Astrocyte (in vitro differentiated cells and primary cell): ENCODE results near the gene SLC16A6. TPM values are rescaled to one million over a fixed set of nuclear protein-coding genes. Genes with fewer than 3 reads are reported as not detected.

Experiments
- DNase-seq: peaks from one replicate; pipeline ENCODE4 v3.0.0-alpha.2; 2010; ENCODE audit warnings: low read depth
- FAIRE-seq: peaks from 2 replicates; lab custom pipeline; 2011; peaks lifted over from hg19 to GRCh38; lab: Jason Lieb, UNC
- H2AFZ ChIP-seq: 2 replicates; pipeline ENCODE4 v1.6.0; 2012; ENCODE audit warnings: low read depth, low read length, inconsistent platforms
- H3K27ac ChIP-seq: 2 replicates; pipeline ENCODE4 v1.5.1; 2011; ENCODE audit warnings: low read depth, low read length, inconsistent platforms
- H3K27me3 ChIP-seq: 2 replicates; pipeline ENCODE4 v1.6.0; 2011; ENCODE audit warnings: low read length, inconsistent platforms; ENCODE audit not compliant: insufficient read depth
- H3K36me3 ChIP-seq: 2 replicates; pipeline ENCODE4 v1.5.1; 2011; ENCODE audit warnings: low read length, inconsistent platforms; ENCODE audit not compliant: insufficient read depth
- H3K4me1 ChIP-seq: 2 replicates; pipeline ENCODE4 v1.5.1; 2011; ENCODE audit warnings: low read length, inconsistent platforms; ENCODE audit not compliant: insufficient read depth
- H3K4me2 ChIP-seq: 2 replicates; pipeline ENCODE4 v1.6.0; 2012; ENCODE audit warnings: low read length, inconsistent platforms
- H3K4me3 ChIP-seq: 2 replicates; pipeline ENCODE4 v1.5.1; 2011; ENCODE audit warnings: low read depth, mild to moderate bottlenecking, low read length, inconsistent platforms; ENCODE audit not compliant: insufficient read depth
- H3K79me2 ChIP-seq: 2 replicates; pipeline ENCODE4 v1.6.0; 2012; ENCODE audit warnings: mild to moderate bottlenecking, low read length, inconsistent platforms; ENCODE audit not compliant: insufficient read depth
- H3K9ac ChIP-seq: 2 replicates; pipeline ENCODE4 v1.6.0; 2012; ENCODE audit warnings: mild to moderate bottlenecking, low read length, inconsistent platforms
- H3K9me3 ChIP-seq: 2 replicates; pipeline ENCODE4 v1.5.1; 2012; ENCODE audit warnings: low read depth, mild to moderate bottlenecking, low read length, inconsistent platforms; ENCODE audit not compliant: insufficient read depth
- H4K20me1 ChIP-seq: 2 replicates; pipeline ENCODE4 v1.6.0; 2012; ENCODE audit warnings: low read length, inconsistent platforms; ENCODE audit not compliant: insufficient read depth
- H3K27ac Mint-ChIP-seq: one replicate; pipeline ENCODE4 v1.8.0; 2021; ENCODE audit warnings: mild to moderate bottlenecking, mixed read lengths; ENCODE audit not compliant: unreplicated experiment
- H3K27me3 Mint-ChIP-seq: one replicate; pipeline ENCODE4 v1.8.0; 2021; ENCODE audit warnings: low read depth, mixed read lengths; ENCODE audit not compliant: unreplicated experiment
- H3K36me3 Mint-ChIP-seq: one replicate; pipeline ENCODE4 v1.8.0; 2021; ENCODE audit warnings: low read depth, mixed read lengths; ENCODE audit not compliant: unreplicated experiment
- H3K4me1 Mint-ChIP-seq: one replicate; pipeline ENCODE4 v1.8.0; 2021; ENCODE audit warnings: low read depth, mixed read lengths; ENCODE audit not compliant: unreplicated experiment
- H3K4me3 Mint-ChIP-seq: one replicate; pipeline ENCODE4 v1.8.0; 2021; ENCODE audit warnings: mild to moderate bottlenecking, moderate library complexity, mixed read lengths; ENCODE audit not compliant: unreplicated experiment
- H3K9me3 Mint-ChIP-seq: one replicate; pipeline ENCODE4 v1.8.0; 2021; ENCODE audit warnings: mild to moderate bottlenecking, mixed read lengths; ENCODE audit not compliant: unreplicated experiment
- CTCF ChIP-seq: IDR thresholded peaks from 2 replicates; pipeline ENCODE4 v1.5.1; 2011; ENCODE audit warnings: low read depth, mild to moderate bottlenecking, inconsistent platforms, low read length, moderate library complexity; ENCODE audit not compliant: insufficient read depth
- EZH2 ChIP-seq: IDR thresholded peaks from 2 replicates; pipeline ENCODE4 v1.6.1; 2012; ENCODE audit warnings: mild to moderate bottlenecking, low read length, inconsistent platforms; ENCODE audit not compliant: insufficient read depth
- total RNA-seq: library from RNA; stranded (reverse); gene quantifications from 2 replicates; pipeline ENCODE4 v1.2.1, GENCODE V29; 2021

Gene SLC16A6
- total RNA-seq, 1 donor from 2014 or later: 0.34 TPM

- Mint-ChIP-seq H3K4me3 (no peak overlapping the region), H3K36me3 (no peaks in the 10 kb centered on the region), H3K9me3 (no peaks in the 10 kb centered on the region), H3K4me1 (no peaks in the 10 kb centered on the region), H3K27ac (no peak overlapping the region), H3K27me3 (no peaks in the 10 kb centered on the region)
- no peaks in the 10 kb centered on the region for H3K36me3 ChIP-seq
- H3K9ac ChIP-seq: no peak overlapping the region
- no peak for TF ChIP-seq EZH2
- TF ChIP-seq CTCF: no peak
- peaks cover under 1% of the 10 kb centered on the region for H3K4me1 ChIP-seq
- no peak overlapping the region for H3K4me2 ChIP-seq
- H3K27me3 ChIP-seq: no peaks in the 10 kb centered on the region
- H3K9me3 ChIP-seq: no peaks in the 10 kb centered on the region
- H3K27ac ChIP-seq: no peak overlapping the region
- no peak overlapping the region for H2AFZ ChIP-seq
- FAIRE-seq: no peak
- no peak for DNase-seq
- H3K79me2 ChIP-seq: no peaks in the 10 kb centered on the region
- H4K20me1 ChIP-seq: no peaks in the 10 kb centered on the region
- no peak overlapping the region for H3K4me3 ChIP-seq
Observed at GRCh38 chr17:68239632-68240366, 51.1 kb downstream of the SLC16A6 start.

DNA sequence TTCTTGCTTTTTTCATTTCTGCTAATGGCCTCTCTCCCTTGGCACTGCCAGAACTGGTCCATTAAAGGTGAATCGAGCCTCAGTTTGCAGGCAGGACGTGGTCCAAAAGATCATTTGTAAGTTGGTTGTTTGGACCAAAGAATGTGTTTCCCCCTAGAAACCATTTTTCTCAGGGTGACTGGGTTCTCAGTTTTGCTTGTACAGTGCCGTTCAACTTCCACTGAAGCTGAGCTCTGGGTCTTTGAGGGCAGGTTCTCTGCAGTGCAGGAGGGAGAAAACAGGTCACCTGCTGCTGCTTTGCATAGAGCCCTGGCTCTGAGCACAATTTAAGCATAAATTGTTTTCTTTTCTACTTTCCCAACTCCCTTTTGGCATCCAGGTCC lies 52.1 kb downstream of the SLC16A6 start:
- Histone ChIP-seq H3K79me2 (no peaks in the 10 kb centered on the region), H4K20me1 (no peaks in the 10 kb centered on the region), H3K27me3 (no peaks in the 10 kb centered on the region), H3K4me3 (no peak overlapping the region), H3K4me1 (peaks cover 2% of the 10 kb centered on the region), H3K9me3 (no peaks in the 10 kb centered on the region), H2AFZ (no peak overlapping the region), H3K36me3 (no peaks in the 10 kb centered on the region), H3K27ac (no peak overlapping the region), H3K4me2 (no peak overlapping the region), H3K9ac (no peak overlapping the region)
- Mint-ChIP-seq H3K27me3 (no peaks in the 10 kb centered on the region), H3K36me3 (no peaks in the 10 kb centered on the region), H3K9me3 (no peaks in the 10 kb centered on the region), H3K4me1 (no peaks in the 10 kb centered on the region), H3K27ac (no peak overlapping the region), H3K4me3 (no peak overlapping the region)
- TF ChIP-seq EZH2: no peak
- TF ChIP-seq CTCF: no peak
- DNase-seq (no peak), FAIRE-seq (no peak)

DNA sequence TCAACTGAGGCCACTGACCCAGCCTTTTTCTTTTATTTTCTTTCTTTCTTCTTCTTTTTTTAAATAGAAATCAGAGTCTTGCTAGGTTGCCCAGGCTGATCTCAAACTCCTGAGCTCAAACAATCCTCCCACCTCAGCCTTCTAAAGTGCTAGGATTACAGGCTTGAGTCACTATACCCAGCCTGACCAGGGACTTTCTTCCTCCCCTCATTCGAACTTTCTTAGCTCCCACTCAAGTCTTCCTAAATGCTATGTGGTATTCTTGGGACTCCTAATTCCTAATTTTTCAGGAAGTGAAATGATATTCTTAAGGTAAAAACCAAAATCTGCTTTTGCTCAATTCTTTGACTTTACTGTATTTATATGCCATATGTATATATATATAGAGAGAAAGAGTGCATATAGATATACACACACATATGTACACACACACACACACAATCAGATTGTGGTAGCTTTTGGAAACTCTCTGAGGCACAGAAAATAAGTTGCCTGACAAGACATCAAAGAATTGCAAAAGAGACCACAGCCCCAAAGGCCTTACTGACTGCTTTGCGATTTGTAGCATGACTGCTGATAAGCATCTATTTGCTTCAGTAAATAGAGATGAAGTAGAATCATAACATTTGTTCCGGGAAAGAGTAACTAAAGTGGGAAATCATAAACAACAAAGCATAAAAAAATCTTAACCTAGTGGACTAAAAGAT lies 52.6 kb downstream of the SLC16A6 start:
- H3K4me1 Mint-ChIP-seq: no peaks in the 10 kb centered on the region
- Histone ChIP-seq H3K27ac (no peak overlapping the region), H3K36me3 (no peaks in the 10 kb centered on the region), H3K4me3 (no peak overlapping the region), H3K27me3 (no peaks in the 10 kb centered on the region), H2AFZ (no peak overlapping the region), H3K9ac (no peak overlapping the region), H3K9me3 (no peaks in the 10 kb centered on the region), H3K4me1 (peaks cover 2% of the 10 kb centered on the region), H4K20me1 (no peaks in the 10 kb centered on the region), H3K79me2 (no peaks in the 10 kb centered on the region), H3K4me2 (no peak overlapping the region)
- no peak for DNase-seq
- no peak overlapping the region for H3K4me3 Mint-ChIP-seq
- H3K27me3 Mint-ChIP-seq: no peaks in the 10 kb centered on the region
- H3K27ac Mint-ChIP-seq: peak overlapping the region; percentile 55
- H3K36me3 Mint-ChIP-seq: no peaks in the 10 kb centered on the region
- no peak for FAIRE-seq
- H3K9me3 Mint-ChIP-seq: no peaks in the 10 kb centered on the region
- TF ChIP-seq CTCF (no peak), EZH2 (no peak)
